Measurements from ENCODE around the gene PDE6D.

The PDE6D gene

GRCh38 chr2:231780909-231781797 is at the start of gene PDE6D:
TSS of gene PDE6D (minus strand) at chr2:231781282. CDS start at chr2:231781114, 168 bp downstream.
- Histone ChIP-seq H4K20me1 (ENCODE audit: insufficient read depth, low read length) (peaks cover 19% of the 10 kb centered on the region), H3K9me3 (ENCODE audit: insufficient read depth, low read length, severe bottlenecking) (no peaks in the 10 kb centered on the region), H3K4me3 (ENCODE audit: low read depth in 1 of 2, low read length in 2 of 2) (peak within 1 kb of the TSS; percentile 63 to 65), H3K79me2 (ENCODE audit: insufficient read depth, low read length) (peaks cover 91% of the 10 kb centered on the region), H3K36me3 (ENCODE audit: insufficient read depth, low read length) (peaks cover 7% of the 10 kb centered on the region; the same call in 1 of the 2 replicates), H3K27ac (ENCODE audit: low read length) (peak within 1 kb of the TSS; percentile 85), H3K4me2 (ENCODE audit: insufficient read depth, low read length) (peak within 1 kb of the TSS; percentile 96), H3K4me1 (ENCODE audit: insufficient read depth, low read length) (peaks cover 57% of the 10 kb centered on the region), H3K27me3 (ENCODE audit: insufficient read depth, low read length, poor library complexity) (no peaks in the 10 kb centered on the region), H3K9ac (ENCODE audit: low read depth, low read length) (peak within 1 kb of the TSS; percentile 76), H2AFZ (ENCODE audit: low read depth, low read length) (peak within 1 kb of the TSS; percentile 77)
- peak; percentile 99 for DNase-seq
- peak; percentile 92 for ATAC-seq (ENCODE audit: insufficient read depth, low read depth)
- TF ChIP-seq CTCF (IDR thresholded peaks at IDR 0.05; ENCODE audit: borderline replicate concordance, extremely low read depth, low read length, poor library complexity, severe bottlenecking) = no peak
- no peak for TF ChIP-seq EZH2 (IDR thresholded peaks at IDR 0.05; ENCODE audit: borderline replicate concordance, low read depth, low read length, severe bottlenecking)

GRCh38 chr2:231821908-231822307 is 40.8 kb upstream of the PDE6D start:
- Histone ChIP-seq H3K4me1 (ENCODE audit: insufficient read depth, low read length) (no peaks in the 10 kb centered on the region), H3K27ac (ENCODE audit: low read length) (no peak overlapping the region), H2AFZ (ENCODE audit: low read depth, low read length) (no peak overlapping the region), H3K36me3 (ENCODE audit: insufficient read depth, low read length) (no peaks in the 10 kb centered on the region), H4K20me1 (ENCODE audit: insufficient read depth, low read length) (no peaks in the 10 kb centered on the region), H3K79me2 (ENCODE audit: insufficient read depth, low read length) (no peaks in the 10 kb centered on the region), H3K9me3 (ENCODE audit: insufficient read depth, low read length, severe bottlenecking) (peaks cover 6% of the 10 kb centered on the region), H3K27me3 (ENCODE audit: insufficient read depth, low read length, poor library complexity) (no peaks in the 10 kb centered on the region), H3K4me3 (ENCODE audit: low read depth in 1 of 2, low read length in 2 of 2) (no peak overlapping the region), H3K4me2 (ENCODE audit: insufficient read depth, low read length) (no peak overlapping the region), H3K9ac (ENCODE audit: low read depth, low read length) (no peak overlapping the region)
- DNase-seq (no peak), ATAC-seq (ENCODE audit: insufficient read depth, low read depth) (no peak)
- no peak for TF ChIP-seq EZH2 (IDR thresholded peaks at IDR 0.05; ENCODE audit: borderline replicate concordance, low read depth, low read length, severe bottlenecking)
- TF ChIP-seq CTCF (IDR thresholded peaks at IDR 0.05; ENCODE audit: borderline replicate concordance, extremely low read depth, low read length, poor library complexity, severe bottlenecking) = no peak

GRCh38 chr2:231820786-231821303 is 39.8 kb upstream of the PDE6D start:
- Histone ChIP-seq H3K4me2 (ENCODE audit: insufficient read depth, low read length) (no peak overlapping the region), H3K4me3 (ENCODE audit: low read depth in 1 of 2, low read length in 2 of 2) (no peak overlapping the region), H3K79me2 (ENCODE audit: insufficient read depth, low read length) (no peaks in the 10 kb centered on the region), H3K27ac (ENCODE audit: low read length) (no peak overlapping the region), H3K9me3 (ENCODE audit: insufficient read depth, low read length, severe bottlenecking) (peaks cover 6% of the 10 kb centered on the region), H3K9ac (ENCODE audit: low read depth, low read length) (no peak overlapping the region), H4K20me1 (ENCODE audit: insufficient read depth, low read length) (no peaks in the 10 kb centered on the region), H3K27me3 (ENCODE audit: insufficient read depth, low read length, poor library complexity) (no peaks in the 10 kb centered on the region), H3K4me1 (ENCODE audit: insufficient read depth, low read length) (no peaks in the 10 kb centered on the region), H3K36me3 (ENCODE audit: insufficient read depth, low read length) (no peaks in the 10 kb centered on the region), H2AFZ (ENCODE audit: low read depth, low read length) (no peak overlapping the region)
- no peak for ATAC-seq (ENCODE audit: insufficient read depth, low read depth)
- TF ChIP-seq EZH2 (IDR thresholded peaks at IDR 0.05; ENCODE audit: borderline replicate concordance, low read depth, low read length, severe bottlenecking) (no peak), CTCF (IDR thresholded peaks at IDR 0.05; ENCODE audit: borderline replicate concordance, extremely low read depth, low read length, poor library complexity, severe bottlenecking) (no peak)
- DNase-seq = no peak
